ENCODE measurements around the gene PI4K2B. TPM values are rescaled to one million over a fixed set of nuclear protein-coding genes. Genes with fewer than 3 reads are reported as not detected.
A peak's percentile ranks its signal among the peaks of the same experiment; 100 is the strongest.

The PI4K2B gene
- total RNA-seq, 1 donor from 2014 or later, result 21.1 TPM

DNA sequence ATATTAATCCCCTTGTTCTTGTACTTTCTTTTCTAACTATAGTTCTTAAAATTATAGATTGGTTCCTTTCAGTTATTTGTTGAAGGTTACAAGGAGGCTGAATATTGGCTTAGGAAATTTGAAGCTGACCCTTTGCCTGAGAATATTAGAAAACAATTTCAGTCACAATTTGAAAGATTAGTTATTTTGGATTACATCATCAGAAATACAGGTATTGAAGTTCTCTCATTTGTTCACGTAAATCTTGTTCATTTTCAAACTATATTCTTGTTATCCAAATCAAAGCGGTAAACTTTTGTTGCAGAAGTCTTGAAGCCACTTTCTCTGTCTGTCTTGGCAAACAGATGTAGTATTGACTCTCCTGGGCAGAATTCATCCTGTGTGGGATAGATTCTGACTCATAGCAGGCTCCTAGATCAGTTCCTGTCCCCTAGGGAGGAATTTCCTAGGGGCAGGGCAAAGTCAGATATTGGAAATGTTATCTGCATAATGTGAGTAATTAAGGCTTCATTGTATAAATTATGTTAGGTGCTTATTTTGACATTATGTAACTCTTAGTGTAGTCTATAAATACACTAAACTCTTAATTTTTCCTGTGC is 25.2 kb downstream of the PI4K2B start:
- Histone ChIP-seq H3K9me3 (no peaks in the 10 kb centered on the region), H3K4me1 (no peaks in the 10 kb centered on the region), H3K4me3 (no peak overlapping the region), H3K27me3 (ENCODE audit: low read depth) (no peaks in the 10 kb centered on the region), H3K27ac (no peak overlapping the region), H3K36me3 (peaks cover 71% of the 10 kb centered on the region)
- DNase-seq, result no peak
- intact Hi-C loops (cut with DNase I), result no loop called here
- no peak for ATAC-seq
- no peak for TF ChIP-seq CTCF (IDR thresholded peaks at IDR 0.05)

DNA sequence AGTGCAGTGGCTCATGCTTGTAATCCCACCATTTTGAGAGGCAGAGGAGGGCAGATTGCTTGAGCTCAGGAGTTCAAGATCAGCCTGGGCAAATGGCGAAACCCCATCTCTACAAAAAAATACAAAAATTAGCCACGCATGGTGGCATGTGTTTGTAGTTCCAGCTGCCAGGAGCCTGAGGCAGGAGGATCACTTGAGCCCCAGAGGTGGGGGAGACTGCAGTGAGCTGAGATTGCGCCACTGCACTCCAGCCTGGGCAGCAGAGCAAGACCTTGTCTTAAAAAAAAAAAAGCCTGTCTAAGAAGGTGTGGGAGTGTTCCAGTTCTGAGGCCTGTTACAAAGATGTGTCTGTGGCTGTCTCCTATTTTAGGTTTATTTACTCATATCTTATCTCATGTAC is 38.0 kb downstream of the PI4K2B start:
- Histone ChIP-seq H3K27me3 (ENCODE audit: low read depth) (no peaks in the 10 kb centered on the region), H3K36me3 (peaks cover 41% of the 10 kb centered on the region), H3K9me3 (no peaks in the 10 kb centered on the region), H3K27ac (no peak overlapping the region), H3K4me1 (no peaks in the 10 kb centered on the region), H3K4me3 (no peak overlapping the region)
- ATAC-seq (no peak), DNase-seq (no peak)
- no peak for TF ChIP-seq CTCF (IDR thresholded peaks at IDR 0.05)
- intact Hi-C loops (cut with DNase I), result no loop called here

GRCh38 chr4:25280210-25280609 is 46.4 kb downstream of the PI4K2B start:
- H3K27ac ChIP-seq, result no peak overlapping the region
- ATAC-seq (no peak), DNase-seq (no peak)
- intact Hi-C loops (cut with DNase I), result no loop called here
- H3K9me3 ChIP-seq, result no peaks in the 10 kb centered on the region
- no peak for TF ChIP-seq CTCF (IDR thresholded peaks at IDR 0.05)
- no peaks in the 10 kb centered on the region for H3K27me3 ChIP-seq (ENCODE audit: low read depth)
- no peak overlapping the region for H3K4me3 ChIP-seq
- H3K36me3 ChIP-seq, result peaks cover 32% of the 10 kb centered on the region
- no peaks in the 10 kb centered on the region for H3K4me1 ChIP-seq

DNA sequence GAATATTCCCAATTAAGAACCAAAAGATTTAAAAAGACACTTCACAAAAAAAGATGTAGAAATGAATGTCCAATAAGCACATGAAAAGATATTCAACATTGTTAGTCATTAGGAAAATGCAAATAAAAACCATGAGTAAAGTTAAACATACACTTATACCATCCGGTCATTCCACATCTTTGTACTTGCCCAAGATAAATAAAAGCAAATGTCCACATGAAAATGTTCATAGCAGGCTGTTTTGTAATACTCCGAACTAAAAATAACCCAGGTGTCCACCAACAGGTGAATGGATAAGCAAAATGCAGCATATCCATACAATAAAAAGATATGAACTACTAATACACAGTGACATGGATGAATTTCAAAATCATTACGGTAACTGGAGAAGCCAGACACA is 50.1 kb downstream of the PI4K2B start:
- no peak for TF ChIP-seq CTCF (IDR thresholded peaks at IDR 0.05)
- Histone ChIP-seq H3K27me3 (ENCODE audit: low read depth) (no peaks in the 10 kb centered on the region), H3K4me1 (no peaks in the 10 kb centered on the region), H3K9me3 (peaks cover 5% of the 10 kb centered on the region), H3K27ac (no peak overlapping the region), H3K36me3 (peaks cover 10% of the 10 kb centered on the region), H3K4me3 (no peak overlapping the region)
- intact Hi-C loops (cut with DNase I), result no loop called here
- DNase-seq (no peak), ATAC-seq (peak; percentile 51 to 87)

- intact Hi-C loops (cut with DNase I), result no loop called here
- no peak for TF ChIP-seq CTCF (IDR thresholded peaks at IDR 0.05)
- Histone ChIP-seq H3K4me1 (no peaks in the 10 kb centered on the region), H3K36me3 (peaks cover 10% of the 10 kb centered on the region), H3K4me3 (no peak overlapping the region), H3K27ac (no peak overlapping the region), H3K27me3 (ENCODE audit: low read depth) (no peaks in the 10 kb centered on the region), H3K9me3 (peaks cover 5% of the 10 kb centered on the region)
- ATAC-seq (peak in 1 of 2 donors; percentile 42), DNase-seq (no peak)
These were observed 50.6 kb downstream of the PI4K2B start for GRCh38 chr4:25284466-25284865.
